Amniotic epithelial cell (primary cell): ENCODE measurements around the gene PHLDB2.

Experiments
- DNase-seq: peaks from one replicate; pipeline ENCODE4 v3.0.0-alpha.2; 2010; ENCODE audit warnings: low read depth

PHLDB2 gene

GRCh38 chr3:111999484-112000324 lies 140.6 kb downstream of the PHLDB2 start:
- DNase-seq = no peak

- DNase-seq = no peak
Observed at GRCh38 chr3:112000367-112000771, 141.3 kb downstream of the PHLDB2 start.

GRCh38 chr3:112000966-112001365 lies 141.9 kb downstream of the PHLDB2 start:
- no peak for DNase-seq

GRCh38 chr3:112001526-112001925 lies 142.5 kb downstream of the PHLDB2 start:
- no peak for DNase-seq

- DNase-seq = peak; percentile 44
Observed at GRCh38 chr3:112002096-112002971, 143.3 kb downstream of the PHLDB2 start.

- DNase-seq = no peak
Observed at GRCh38 chr3:112003321-112004080, 144.4 kb downstream of the PHLDB2 start.

GRCh38 chr3:112004187-112004586 lies 145.1 kb downstream of the PHLDB2 start:
- no peak for DNase-seq

GRCh38 chr3:112004669-112005068 lies 145.6 kb downstream of the PHLDB2 start:
- DNase-seq = no peak

GRCh38 chr3:112005091-112005672 lies 146.1 kb downstream of the PHLDB2 start:
- no peak for DNase-seq

- peak; percentile 85 for DNase-seq
Observed at GRCh38 chr3:112007633-112008032, 148.6 kb downstream of the PHLDB2 start.

GRCh38 chr3:112009670-112010069 lies 150.6 kb downstream of the PHLDB2 start:
- no peak for DNase-seq

GRCh38 chr3:112010636-112011035 lies 151.6 kb downstream of the PHLDB2 start:
- no peak for DNase-seq

GRCh38 chr3:112011376-112011940 lies 152.4 kb downstream of the PHLDB2 start:
- no peak for DNase-seq

GRCh38 chr3:112012205-112012992 lies 153.3 kb downstream of the PHLDB2 start:
- no peak for DNase-seq

GRCh38 chr3:112013058-112013783 lies 154.2 kb downstream of the PHLDB2 start:
- peak; percentile 73 for DNase-seq

GRCh38 chr3:112013784-112014143 lies 154.7 kb downstream of the PHLDB2 start:
- DNase-seq = no peak

GRCh38 chr3:112017091-112017490 lies 158.0 kb downstream of the PHLDB2 start:
- no peak for DNase-seq

- DNase-seq = no peak
Observed at GRCh38 chr3:112018712-112019111, 159.6 kb downstream of the PHLDB2 start.

GRCh38 chr3:112019716-112020115 lies 160.7 kb downstream of the PHLDB2 start:
- DNase-seq = no peak

- DNase-seq = no peak
Observed at GRCh38 chr3:112020674-112021085, 161.6 kb downstream of the PHLDB2 start.
